Adipocyte (in vitro differentiated cells): Measurements from ENCODE around the gene CELF1.
A peak's percentile ranks its signal among the peaks of the same experiment; 100 is the strongest.

ENCODE experiments used
- DNase-seq: peaks from one replicate; pipeline ENCODE4 v3.0.0-alpha.2; 2015; ENCODE audit warnings: low read depth
- H3K27me3 ChIP-seq: replicated peaks from 2 replicates; pipeline ENCODE4 v1.7.0; 2013; ENCODE audit warnings: mild to moderate bottlenecking, low read length, moderate library complexity; ENCODE audit not compliant: control insufficient read depth, insufficient read depth
- H3K36me3 ChIP-seq: 2 replicates; pipeline ENCODE4 v1.7.0; 2013; ENCODE audit warnings: low read length, mild to moderate bottlenecking, moderate library complexity; ENCODE audit not compliant: control insufficient read depth, insufficient read depth, severe bottlenecking
- H3K4me1 ChIP-seq: 2 replicates; pipeline ENCODE4 v1.7.0; 2013; ENCODE audit warnings: mild to moderate bottlenecking, low read length, moderate library complexity; ENCODE audit not compliant: control insufficient read depth, insufficient read depth
- H3K4me3 ChIP-seq: 2 replicates; pipeline ENCODE4 v1.7.0; 2013; ENCODE audit warnings: mild to moderate bottlenecking, low read length, moderate library complexity
- H3K9ac ChIP-seq: 2 replicates; pipeline ENCODE4 v1.7.0; 2013; ENCODE audit warnings: mild to moderate bottlenecking, low read length, moderate library complexity
- H3K9me3 ChIP-seq: 2 replicates; pipeline ENCODE4 v1.7.0; 2013; ENCODE audit warnings: mild to moderate bottlenecking, low read length, moderate library complexity; ENCODE audit not compliant: control insufficient read depth

Gene CELF1

DNA sequence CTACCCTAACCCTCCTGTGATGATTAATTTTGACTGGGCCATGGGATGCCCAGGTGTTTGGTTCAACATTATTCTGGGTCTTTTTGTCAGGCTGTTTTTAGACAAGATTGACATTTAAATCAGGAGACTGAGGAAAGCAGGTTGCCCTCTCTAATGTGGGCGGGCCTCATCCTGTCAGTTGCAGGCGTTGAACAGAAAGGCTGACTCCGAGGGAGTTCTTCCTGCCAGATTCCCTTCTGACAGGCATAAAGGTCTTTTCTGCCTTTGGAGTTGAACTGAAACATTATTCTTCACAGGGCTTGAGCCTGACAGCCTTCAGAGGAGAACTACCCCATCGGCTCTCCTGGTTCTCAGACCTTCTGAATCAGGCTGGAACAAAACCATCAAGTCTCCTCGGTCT, 122.4 kb downstream of the CELF1 start:
- Histone ChIP-seq H3K4me3 (no peak overlapping the region), H3K36me3 (no peaks in the 10 kb centered on the region), H3K9me3 (no peaks in the 10 kb centered on the region), H3K4me1 (peaks cover 9% of the 10 kb centered on the region), H3K27me3 (no peaks in the 10 kb centered on the region), H3K9ac (no peak overlapping the region)
- no peak for DNase-seq

- Histone ChIP-seq H3K27me3 (no peaks in the 10 kb centered on the region), H3K36me3 (peaks cover 32% of the 10 kb centered on the region), H3K4me1 (peaks cover 14% of the 10 kb centered on the region), H3K4me3 (peak within 1 kb of the TSS; percentile 98), H3K9me3 (no peaks in the 10 kb centered on the region), H3K9ac (peak within 1 kb of the TSS; percentile 98)
- peak; percentile 100 for DNase-seq
These were observed 126.6 kb downstream of the CELF1 start, which contains the start of gene PSMC3 for GRCh38 chr11:47426062-47426956. Gene PSMC3, minus strand, starts transcription at chr11:47426439. Its CDS starts 160 bp downstream, at chr11:47426279.

- peak; percentile 30 for DNase-seq
- peaks cover 14% of the 10 kb centered on the region for H3K4me1 ChIP-seq
- peaks cover 37% of the 10 kb centered on the region for H3K36me3 ChIP-seq
- H3K4me3 ChIP-seq: peak overlapping the region; percentile 98
- H3K9ac ChIP-seq: peak overlapping the region; percentile 98
- H3K27me3 ChIP-seq: no peaks in the 10 kb centered on the region
- no peaks in the 10 kb centered on the region for H3K9me3 ChIP-seq
These were observed 127.3 kb downstream of the CELF1 start for GRCh38 chr11:47425611-47426010.

- Histone ChIP-seq H3K4me1 (peaks cover 48% of the 10 kb centered on the region), H3K4me3 (no peak overlapping the region), H3K36me3 (peaks cover 67% of the 10 kb centered on the region), H3K9ac (peak overlapping the region; percentile 24), H3K9me3 (no peaks in the 10 kb centered on the region), H3K27me3 (no peaks in the 10 kb centered on the region)
- no peak for DNase-seq
These were observed 134.3 kb downstream of the CELF1 start for GRCh38 chr11:47418454-47419259.

DNA sequence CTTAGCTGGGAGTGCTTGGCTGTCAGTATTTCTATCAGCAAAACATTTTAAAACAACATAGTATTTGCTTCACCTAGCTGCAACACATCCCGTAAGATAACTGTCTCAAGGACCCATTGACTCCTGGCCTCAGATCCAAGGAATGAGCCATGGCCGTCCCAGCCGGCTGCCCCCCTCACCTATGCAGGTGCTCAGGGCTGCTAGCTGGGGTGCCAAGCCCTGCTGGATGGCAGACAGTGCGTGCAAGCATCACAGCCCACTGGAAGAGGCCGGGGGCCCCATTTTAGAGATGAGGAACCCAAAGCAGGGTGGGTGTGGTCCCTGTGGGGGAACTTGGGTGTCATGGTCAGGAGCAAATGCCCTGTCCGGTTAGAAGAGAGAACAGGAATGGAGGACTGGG, 135.2 kb downstream of the CELF1 start:
- Histone ChIP-seq H3K9me3 (no peaks in the 10 kb centered on the region), H3K27me3 (no peaks in the 10 kb centered on the region), H3K9ac (peak overlapping the region; percentile 24), H3K4me3 (no peak overlapping the region), H3K36me3 (peaks cover 59% of the 10 kb centered on the region), H3K4me1 (peaks cover 53% of the 10 kb centered on the region)
- DNase-seq: no peak

DNA sequence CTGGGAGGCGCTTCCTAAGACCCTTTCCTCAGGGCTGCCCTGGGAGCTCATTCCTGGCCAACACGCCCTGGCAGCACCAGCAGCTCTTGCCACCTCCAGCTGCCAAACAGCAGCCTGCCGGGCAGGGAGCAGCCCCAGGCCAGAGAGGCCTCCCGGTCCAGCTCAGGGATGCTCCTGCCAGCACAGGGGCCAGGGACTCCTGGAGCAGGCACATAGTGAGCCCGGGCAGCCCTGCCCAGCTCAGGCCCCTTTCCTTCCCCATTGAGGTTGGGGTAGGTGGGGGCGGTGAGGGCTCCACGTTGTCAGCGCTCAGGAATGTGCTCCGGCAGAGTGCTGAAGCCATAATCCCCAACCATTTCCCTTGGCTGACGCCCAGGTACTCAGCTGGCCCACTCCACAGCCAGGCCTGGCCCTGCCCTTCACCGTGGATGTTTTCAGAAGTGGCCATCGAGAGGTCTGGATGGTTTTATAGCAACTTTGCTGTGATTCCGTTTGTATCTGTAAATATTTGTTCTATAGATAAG, 136.9 kb downstream of the CELF1 start:
- Histone ChIP-seq H3K27me3 (no peaks in the 10 kb centered on the region), H3K36me3 (peaks cover 53% of the 10 kb centered on the region), H3K4me3 (peak overlapping the region; percentile 24), H3K4me1 (peaks cover 48% of the 10 kb centered on the region), H3K9ac (peak overlapping the region; percentile 82), H3K9me3 (no peaks in the 10 kb centered on the region)
- peak; percentile 97 for DNase-seq
